GM06990 (cell line): ENCODE data around the gene XRCC3.

ENCODE experiments used
- DNase-seq: peaks from one replicate; pipeline ENCODE4 v3.0.0-alpha.2; 2011; ENCODE audit not compliant: insufficient read length; ENCODE audit errors: extremely low read depth
- H3K27me3 ChIP-seq: replicated peaks from 2 replicates; pipeline ENCODE4 v1.6.0; 2011; ENCODE audit warnings: low read length; ENCODE audit not compliant: control insufficient read depth, insufficient read depth
- H3K36me3 ChIP-seq: 2 replicates; pipeline ENCODE4 v1.5.1; 2011; ENCODE audit warnings: low read length; ENCODE audit not compliant: control insufficient read depth, insufficient read depth
- H3K4me3 ChIP-seq: replicated peaks from 2 replicates; pipeline ENCODE4 v1.5.1; 2011; ENCODE audit warnings: low read depth, mild to moderate bottlenecking, control low read depth, low read length
- TF ChIP-seq, protein P1 (sequence below): IDR thresholded peaks from 2 replicates; pipeline ENCODE4 v1.5.1; 2011; ENCODE audit warnings: low read length, control low read depth, mild to moderate bottlenecking, inconsistent platforms; ENCODE audit not compliant: insufficient read depth, poor library complexity, severe bottlenecking

The XRCC3 gene

DNA sequence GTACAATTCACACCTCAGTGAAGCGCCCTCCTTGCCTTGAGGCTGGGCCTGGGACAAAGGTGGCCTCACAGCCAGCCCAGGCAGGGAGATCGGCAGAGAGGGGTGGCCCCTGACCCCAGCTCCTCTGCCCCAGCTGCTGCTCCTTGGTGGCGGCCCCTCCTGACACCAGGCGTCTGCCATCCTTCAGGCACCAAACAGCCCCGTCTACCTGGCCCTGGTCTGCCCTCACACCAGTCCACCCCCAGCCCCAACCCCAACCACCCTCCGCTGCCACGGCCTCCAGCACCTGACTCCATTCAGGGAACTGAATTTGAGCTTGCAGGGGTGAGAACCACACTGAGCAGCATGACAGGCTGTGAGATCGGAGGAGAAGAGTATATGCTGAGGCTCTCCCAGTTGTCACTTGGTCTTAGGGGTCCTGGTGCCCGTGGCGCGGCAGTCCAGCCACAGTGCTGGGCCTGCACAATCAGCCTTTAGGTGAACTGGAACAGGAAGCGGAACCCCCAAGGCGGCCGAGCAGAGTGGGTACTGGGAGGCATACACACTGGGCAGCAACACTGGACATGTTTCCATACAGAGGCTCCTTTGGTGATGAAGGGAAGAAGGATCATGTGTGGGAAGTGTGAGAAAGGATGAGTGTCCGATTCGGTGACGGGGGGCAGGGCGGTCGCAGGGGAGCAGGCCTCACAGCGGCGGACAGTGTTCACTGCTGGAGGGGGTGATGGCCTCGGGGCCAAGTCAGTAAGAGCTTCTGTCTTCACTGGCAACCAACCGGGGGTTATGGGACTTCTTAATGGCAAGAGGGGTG, 19.0 kb upstream of the XRCC3 start:
- Histone ChIP-seq H3K27me3 (no peaks in the 10 kb centered on the region), H3K36me3 (peaks cover 14% of the 10 kb centered on the region), H3K4me3 (no peak overlapping the region)
- no peak for DNase-seq
- TF ChIP-seq, protein P1, sequence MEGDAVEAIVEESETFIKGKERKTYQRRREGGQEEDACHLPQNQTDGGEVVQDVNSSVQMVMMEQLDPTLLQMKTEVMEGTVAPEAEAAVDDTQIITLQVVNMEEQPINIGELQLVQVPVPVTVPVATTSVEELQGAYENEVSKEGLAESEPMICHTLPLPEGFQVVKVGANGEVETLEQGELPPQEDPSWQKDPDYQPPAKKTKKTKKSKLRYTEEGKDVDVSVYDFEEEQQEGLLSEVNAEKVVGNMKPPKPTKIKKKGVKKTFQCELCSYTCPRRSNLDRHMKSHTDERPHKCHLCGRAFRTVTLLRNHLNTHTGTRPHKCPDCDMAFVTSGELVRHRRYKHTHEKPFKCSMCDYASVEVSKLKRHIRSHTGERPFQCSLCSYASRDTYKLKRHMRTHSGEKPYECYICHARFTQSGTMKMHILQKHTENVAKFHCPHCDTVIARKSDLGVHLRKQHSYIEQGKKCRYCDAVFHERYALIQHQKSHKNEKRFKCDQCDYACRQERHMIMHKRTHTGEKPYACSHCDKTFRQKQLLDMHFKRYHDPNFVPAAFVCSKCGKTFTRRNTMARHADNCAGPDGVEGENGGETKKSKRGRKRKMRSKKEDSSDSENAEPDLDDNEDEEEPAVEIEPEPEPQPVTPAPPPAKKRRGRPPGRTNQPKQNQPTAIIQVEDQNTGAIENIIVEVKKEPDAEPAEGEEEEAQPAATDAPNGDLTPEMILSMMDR: no peak

DNA sequence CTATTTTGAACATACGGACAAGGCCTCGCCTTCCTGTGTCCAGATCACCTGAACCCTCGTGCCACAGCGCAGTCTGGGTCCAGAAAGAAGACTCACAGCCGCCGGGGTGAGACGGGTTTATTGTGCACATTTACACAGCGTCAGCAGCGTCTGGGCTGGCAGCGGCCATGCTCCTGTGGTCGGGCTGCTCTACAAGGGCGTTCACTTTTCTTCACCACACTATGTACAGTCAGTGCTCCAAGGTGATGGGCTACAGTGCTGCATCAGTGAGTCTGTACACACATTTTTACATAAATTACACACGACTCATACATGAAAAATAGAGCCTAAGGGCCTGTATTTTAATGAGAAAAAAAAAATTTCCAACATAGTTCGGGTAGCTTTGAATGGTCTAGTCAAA, 18.4 kb upstream of the XRCC3 start:
- Histone ChIP-seq H3K27me3 (no peaks in the 10 kb centered on the region), H3K36me3 (peaks cover 14% of the 10 kb centered on the region), H3K4me3 (no peak overlapping the region)
- DNase-seq: no peak
- TF ChIP-seq, protein P1: no peak

DNA sequence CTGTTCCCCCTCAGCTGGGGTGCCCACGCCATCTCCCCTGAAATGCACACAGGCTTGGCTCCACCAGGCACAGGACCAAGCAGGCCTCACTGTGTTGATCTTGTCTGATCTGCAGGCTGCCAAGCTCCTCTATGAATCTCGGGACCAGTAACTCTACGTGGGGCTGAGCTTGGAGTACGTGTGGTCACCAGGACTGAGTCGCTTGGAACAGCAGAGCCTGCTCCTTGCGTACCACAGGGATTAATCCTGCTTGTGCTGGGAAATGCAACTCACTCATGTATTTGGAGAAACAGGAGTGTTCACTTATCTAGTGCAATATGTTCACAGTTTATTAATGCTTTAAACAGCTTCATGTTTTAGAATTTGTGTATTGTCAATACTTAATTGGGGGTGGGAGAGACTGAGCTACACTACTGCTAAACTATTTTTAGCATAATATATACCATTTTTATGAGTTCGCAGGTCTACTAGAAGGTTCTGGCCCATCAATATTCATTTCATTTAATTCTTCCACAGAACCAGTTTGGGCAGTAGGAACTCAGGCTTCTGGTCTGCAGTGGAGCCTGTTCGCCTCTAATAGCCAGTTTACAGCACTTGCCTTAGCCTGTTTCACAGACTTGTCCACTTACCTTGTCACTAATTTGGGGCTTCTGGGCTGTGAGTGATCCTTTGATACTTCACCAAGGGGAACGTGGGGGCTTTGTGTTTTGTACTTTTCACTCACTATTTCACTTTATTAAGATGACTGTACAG, 17.8 kb upstream of the XRCC3 start:
- TF ChIP-seq, protein P1: no peak
- peaks cover 14% of the 10 kb centered on the region for H3K36me3 ChIP-seq
- no peak overlapping the region for H3K4me3 ChIP-seq
- no peak for DNase-seq
- no peaks in the 10 kb centered on the region for H3K27me3 ChIP-seq

DNA sequence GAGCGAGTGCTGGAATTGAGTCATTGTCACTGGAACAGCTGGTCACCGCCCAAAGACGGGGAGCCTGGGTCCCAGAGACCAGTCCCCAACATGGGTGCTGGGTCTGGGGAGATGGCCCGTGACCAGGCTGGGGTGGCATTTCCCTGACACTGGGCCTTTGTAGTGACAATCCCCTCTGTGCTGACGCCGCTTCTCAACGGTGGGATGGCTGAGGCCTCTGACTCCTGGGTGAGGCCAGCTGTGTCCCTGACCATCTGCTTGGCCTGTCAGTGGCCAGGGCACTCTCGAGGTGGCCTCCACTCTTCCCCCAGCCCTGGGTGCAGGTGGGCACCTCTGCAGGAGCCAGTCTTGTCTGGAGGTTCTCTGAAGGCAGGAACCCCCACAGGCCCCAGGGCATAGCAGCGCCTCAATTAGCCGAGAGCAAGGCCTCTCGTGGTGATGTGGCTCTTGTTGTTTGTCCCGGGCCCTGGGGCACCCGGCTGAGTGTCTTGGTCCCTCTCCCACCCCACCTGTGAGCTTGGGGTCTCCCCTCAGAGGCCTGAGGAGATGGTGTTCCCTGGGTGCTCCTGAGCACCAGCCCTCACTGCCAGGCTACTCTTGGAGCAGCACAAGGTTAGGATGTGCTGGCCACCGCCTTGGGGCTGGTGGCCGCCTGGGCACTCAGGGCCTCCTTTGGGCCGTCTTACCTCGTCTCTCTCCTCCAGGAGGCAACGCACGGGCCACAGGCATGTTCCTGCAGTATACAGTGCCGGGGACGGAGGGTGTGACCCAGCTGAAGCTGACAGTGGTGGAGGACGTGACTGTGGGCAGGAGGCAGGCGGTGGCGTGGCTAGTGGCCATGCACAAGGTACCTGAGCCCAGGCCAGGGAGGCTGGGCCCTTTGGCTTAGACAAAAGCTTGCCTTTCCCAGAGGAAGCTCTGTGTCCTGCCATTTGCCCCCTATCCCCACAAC, 16.9 kb upstream of the XRCC3 start:
- no peak for DNase-seq
- no peak overlapping the region for H3K4me3 ChIP-seq
- TF ChIP-seq, protein P1: no peak
- H3K36me3 ChIP-seq: peaks cover 14% of the 10 kb centered on the region
- no peaks in the 10 kb centered on the region for H3K27me3 ChIP-seq

DNA sequence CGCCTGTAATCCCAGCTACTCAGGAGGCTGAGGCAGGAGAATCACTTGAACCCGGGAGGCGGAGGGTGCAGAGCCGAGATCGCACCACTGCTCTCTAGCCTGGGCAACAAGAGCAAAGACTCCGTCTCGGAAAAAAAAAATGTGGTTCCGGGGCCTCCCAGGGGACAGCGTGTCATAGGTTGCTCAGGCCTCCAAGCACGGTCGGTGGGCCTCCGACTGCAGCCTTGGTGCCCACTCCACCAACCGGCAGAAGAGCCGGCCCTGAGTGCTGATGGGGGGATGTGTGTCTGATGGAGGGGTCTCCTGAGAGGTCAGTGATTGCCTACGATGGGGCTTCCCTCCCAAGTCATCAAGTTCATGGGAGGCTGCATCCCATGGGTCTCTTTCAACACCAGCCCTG, 16.2 kb upstream of the XRCC3 start:
- no peak for DNase-seq
- H3K36me3 ChIP-seq: peaks cover 12% of the 10 kb centered on the region
- no peaks in the 10 kb centered on the region for H3K27me3 ChIP-seq
- H3K4me3 ChIP-seq: no peak overlapping the region
- TF ChIP-seq, protein P1: no peak
